KOPT-K1 (cell line): Measurements from ENCODE around the gene NPHP4.

Experiments
- H3K27ac ChIP-seq: fragments of 200-600 bp; sonication (generic); 2 replicates; pipeline ENCODE4 v1.5.1; 2016; ENCODE audit warnings: antibody characterized with exemption, mild to moderate bottlenecking, low read depth, low read length; ENCODE audit not compliant: poor library complexity, severe bottlenecking
- H3K36me3 ChIP-seq: fragments of 200-600 bp; sonication (generic); 2 replicates; pipeline ENCODE4 v1.5.1; 2017; ENCODE audit warnings: antibody characterized with exemption, mild to moderate bottlenecking, low read length, moderate library complexity; ENCODE audit not compliant: insufficient read depth
- H3K9me3 ChIP-seq: fragments of 200-600 bp; sonication (generic); 2 replicates; pipeline ENCODE4 v1.5.1; 2017; ENCODE audit warnings: antibody characterized with exemption, low read length, mild to moderate bottlenecking; ENCODE audit not compliant: insufficient read depth, poor library complexity, severe bottlenecking

The NPHP4 gene

DNA sequence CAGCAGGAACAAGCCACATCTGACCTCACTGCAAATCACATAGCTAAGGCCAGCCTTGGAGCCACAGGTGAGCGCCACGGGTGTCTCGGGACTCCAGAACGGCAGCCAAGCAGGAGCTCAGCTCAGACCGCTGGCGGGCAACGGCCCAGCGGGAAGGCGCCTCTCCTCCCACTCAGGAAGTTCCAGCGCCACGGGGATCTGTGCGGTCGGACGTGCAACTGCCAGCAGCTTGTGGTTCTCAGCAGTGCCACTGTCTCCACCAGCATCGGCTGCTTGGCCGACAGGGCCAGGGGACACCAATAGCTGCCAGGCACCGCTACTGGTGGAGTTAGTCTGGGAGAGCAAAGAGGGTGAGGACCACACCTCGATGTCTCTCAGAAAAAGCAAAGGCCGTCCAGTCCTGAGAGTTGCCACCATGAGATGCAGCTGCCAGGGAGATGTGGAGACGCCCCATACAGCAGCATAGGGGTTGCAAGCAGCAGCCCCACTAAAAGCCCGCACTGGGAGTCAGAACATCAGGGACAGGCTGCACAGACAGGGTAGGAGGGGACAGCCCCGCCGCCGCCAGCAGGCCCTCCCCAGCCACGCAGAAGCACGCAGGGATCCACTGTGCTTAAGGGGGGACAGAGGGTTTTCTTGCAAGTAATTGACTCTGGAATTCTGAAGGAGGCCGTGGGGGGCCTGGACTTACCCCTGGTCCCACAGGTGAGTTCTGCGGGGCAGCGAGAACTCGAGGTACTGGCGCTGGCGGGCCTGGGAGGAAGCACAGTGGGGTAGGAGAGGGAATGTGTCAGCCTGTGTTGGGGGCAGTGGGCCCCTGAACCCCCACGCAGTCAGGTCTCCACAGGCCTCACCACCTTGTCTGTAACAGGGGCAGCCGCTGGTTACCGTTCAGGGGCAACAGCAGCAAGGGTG is 83.5 kb downstream of the NPHP4 start:
- Histone ChIP-seq H3K27ac (no peak overlapping the region), H3K36me3 (peaks cover 39% of the 10 kb centered on the region), H3K9me3 (no peaks in the 10 kb centered on the region)

DNA sequence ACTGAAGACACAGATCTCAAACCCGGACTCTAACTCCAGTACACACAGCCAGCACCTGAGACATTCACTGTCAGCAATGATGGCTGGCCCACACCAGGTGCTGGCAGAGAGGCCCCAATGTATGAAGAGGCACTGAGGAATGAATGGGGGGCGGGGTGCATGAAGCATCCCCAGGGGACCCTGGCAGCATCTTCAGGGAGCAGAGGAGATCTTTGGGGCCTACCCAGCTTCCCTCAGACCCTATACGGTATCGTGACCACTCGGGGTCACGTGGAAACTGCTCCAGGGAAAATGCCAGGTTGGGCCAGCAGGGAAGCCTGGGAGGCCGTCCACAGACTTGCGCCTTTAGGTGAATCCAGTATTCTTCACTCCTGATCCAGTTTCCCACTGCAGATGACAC is 84.3 kb downstream of the NPHP4 start:
- no peak overlapping the region for H3K27ac ChIP-seq
- H3K9me3 ChIP-seq, result no peaks in the 10 kb centered on the region
- H3K36me3 ChIP-seq, result peaks cover 45% of the 10 kb centered on the region

DNA sequence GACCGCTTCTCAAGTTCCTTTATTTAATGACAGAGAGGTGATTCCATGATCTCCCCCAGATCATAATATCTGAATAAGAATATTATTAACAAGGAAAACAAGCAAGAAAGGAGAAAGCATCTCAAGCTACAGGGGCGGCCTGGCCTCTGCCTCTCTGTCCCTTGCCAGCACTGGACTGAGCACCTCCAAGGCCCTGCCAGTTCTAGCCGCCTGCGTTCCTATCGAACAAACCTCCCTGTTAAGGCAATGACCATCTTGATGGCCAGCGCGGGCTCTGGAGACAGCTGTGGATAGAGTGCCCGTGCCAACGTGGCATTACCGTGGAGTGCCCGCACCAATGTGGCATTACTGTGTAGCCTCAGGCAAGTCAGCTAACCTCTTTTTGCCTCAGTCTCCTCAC is 84.8 kb downstream of the NPHP4 start:
- Histone ChIP-seq H3K36me3 (peaks cover 45% of the 10 kb centered on the region), H3K27ac (no peak overlapping the region), H3K9me3 (no peaks in the 10 kb centered on the region)

DNA sequence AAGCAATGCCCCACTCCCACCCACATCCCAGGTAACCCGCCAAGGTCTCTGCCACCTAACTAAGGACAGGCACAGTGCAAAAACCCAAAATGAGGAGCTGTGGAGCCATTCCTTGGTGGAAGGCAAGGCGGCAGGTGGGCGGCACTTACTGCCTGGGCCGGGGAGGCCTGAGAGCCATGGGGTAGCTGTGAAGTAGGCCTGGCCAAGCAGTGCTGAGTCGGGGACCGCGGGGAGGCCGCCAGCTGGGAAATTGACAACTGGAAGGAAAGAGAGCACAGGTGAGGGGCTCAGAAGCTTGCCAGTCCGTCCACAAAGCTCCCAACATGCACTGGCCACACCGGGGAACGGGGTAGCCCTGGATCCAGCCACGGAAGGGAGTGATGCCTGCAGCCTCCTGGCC is 85.3 kb downstream of the NPHP4 start:
- H3K27ac ChIP-seq, result no peak overlapping the region
- peaks cover 49% of the 10 kb centered on the region for H3K36me3 ChIP-seq
- H3K9me3 ChIP-seq, result no peaks in the 10 kb centered on the region

DNA sequence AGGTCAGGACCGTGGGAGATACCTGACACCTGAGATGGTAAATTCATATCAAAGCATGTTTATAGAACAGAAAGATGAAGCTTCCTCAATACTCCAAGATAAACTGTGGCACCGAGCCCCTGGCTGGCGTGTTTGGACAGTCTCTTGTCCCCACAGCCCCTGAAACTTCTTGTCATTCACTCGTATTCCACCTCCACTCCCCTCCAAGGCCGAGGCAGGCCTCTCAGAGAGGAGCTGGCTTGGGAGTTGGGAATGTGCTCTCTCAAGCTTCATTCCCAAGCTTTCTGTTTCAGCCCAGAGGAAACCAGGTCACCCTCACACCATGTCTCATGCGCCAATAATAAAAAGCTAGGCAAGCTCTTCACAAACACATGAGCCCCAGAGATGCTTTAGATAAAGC is 86.1 kb downstream of the NPHP4 start:
- Histone ChIP-seq H3K36me3 (peaks cover 57% of the 10 kb centered on the region), H3K27ac (no peak overlapping the region), H3K9me3 (no peaks in the 10 kb centered on the region)

DNA sequence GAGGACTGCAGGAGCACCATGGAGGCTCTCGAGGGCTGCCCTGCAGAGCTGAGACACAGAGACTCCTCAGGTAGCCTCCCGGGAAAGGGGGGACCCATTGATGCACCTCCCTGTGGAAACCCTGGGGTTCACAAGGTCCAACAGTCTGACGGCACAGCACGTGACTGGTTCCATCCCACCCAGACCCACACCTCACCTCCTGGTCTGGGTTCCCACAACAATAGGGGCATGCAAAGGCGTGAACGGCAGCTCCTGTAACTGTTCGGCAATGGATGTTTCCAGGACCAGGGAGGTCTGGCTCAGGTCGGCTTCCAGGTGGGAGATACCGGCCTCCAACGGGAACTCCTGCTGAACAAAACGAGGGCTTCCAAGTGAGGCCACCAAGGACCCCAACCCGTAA is 86.8 kb downstream of the NPHP4 start:
- Histone ChIP-seq H3K9me3 (no peaks in the 10 kb centered on the region), H3K36me3 (peaks cover 58% of the 10 kb centered on the region), H3K27ac (no peak overlapping the region)

DNA sequence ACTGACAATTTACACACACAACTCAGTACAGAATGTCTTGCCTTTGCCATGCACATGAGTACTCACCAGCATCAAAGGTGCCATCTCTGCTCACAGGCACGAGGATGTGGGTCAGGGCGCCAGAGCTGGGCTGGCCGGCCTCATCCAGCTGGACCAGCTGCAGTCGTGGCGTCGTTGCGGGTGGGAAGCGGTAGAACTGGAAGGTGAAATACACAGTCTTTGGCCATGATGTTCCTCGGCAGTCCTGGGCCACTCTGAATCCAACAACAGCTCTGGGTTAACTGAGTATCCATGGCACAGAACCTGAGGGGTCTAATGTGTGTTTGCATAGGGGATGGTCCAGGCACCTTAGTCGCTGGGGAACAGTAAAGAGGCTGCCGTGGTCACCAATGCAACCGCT is 87.7 kb downstream of the NPHP4 start:
- Histone ChIP-seq H3K36me3 (peaks cover 66% of the 10 kb centered on the region), H3K9me3 (no peaks in the 10 kb centered on the region), H3K27ac (no peak overlapping the region)

DNA sequence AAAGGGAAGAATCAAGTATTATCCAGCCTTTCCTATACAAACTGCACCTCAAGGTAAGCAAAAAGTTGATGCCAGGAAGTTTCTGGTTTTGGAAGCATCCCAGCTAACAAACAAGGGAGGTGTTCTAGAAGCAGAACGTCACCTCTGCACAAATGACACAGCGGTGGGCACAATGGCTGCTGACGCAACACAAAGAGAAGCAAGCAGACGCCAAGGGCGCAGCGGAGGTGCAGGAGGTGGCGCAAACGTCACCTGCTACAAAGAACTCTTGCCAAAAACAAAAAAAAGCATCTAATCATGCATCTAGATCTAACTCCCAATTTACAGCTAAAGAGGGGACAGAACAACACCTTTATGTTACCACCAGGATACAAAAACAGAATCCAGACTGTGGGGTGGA is 88.5 kb downstream of the NPHP4 start:
- H3K36me3 ChIP-seq, result peaks cover 68% of the 10 kb centered on the region
- H3K9me3 ChIP-seq, result no peaks in the 10 kb centered on the region
- H3K27ac ChIP-seq, result no peak overlapping the region

DNA sequence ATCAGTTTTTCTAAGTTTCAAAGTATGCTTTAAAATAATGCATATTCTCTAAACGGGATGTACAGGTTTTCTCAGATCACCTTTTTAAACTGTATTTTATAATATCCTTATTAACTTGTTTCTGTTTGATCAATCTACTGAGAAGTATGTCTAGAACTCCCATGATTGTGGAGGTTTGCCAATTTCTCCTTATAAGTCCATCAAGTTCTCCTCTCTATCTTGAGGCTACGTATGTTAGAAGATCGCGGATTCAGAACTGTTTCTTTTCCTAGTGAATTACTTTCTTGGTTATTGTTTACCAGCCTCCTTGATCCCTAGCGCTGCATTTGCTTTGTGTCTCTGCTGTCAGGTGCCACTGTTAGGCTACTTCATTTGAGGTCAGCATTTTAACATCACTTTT is 89.2 kb downstream of the NPHP4 start:
- Histone ChIP-seq H3K36me3 (peaks cover 73% of the 10 kb centered on the region), H3K9me3 (no peaks in the 10 kb centered on the region), H3K27ac (no peak overlapping the region)

DNA sequence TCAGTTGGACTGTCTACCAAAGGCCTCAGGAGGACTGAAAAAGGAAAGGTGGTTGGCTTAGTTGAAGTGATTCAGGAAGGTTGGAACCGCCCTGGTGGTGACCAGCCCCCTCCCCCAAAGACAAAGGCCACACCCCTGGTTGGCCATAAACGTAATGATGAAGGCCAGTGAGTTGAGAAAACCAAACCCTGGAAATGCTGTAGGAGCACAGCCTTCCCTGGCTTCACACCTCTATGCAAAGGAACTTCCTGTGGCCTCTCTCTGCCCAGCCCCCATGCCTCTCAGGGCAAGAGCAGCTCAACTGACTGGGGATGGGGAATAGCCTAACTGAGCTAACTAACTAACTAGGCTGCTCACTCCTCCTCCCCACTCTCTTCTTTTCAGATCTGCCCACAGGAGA is 90.4 kb downstream of the NPHP4 start:
- peaks cover 76% of the 10 kb centered on the region for H3K36me3 ChIP-seq
- H3K9me3 ChIP-seq, result no peaks in the 10 kb centered on the region
- H3K27ac ChIP-seq, result no peak overlapping the region

DNA sequence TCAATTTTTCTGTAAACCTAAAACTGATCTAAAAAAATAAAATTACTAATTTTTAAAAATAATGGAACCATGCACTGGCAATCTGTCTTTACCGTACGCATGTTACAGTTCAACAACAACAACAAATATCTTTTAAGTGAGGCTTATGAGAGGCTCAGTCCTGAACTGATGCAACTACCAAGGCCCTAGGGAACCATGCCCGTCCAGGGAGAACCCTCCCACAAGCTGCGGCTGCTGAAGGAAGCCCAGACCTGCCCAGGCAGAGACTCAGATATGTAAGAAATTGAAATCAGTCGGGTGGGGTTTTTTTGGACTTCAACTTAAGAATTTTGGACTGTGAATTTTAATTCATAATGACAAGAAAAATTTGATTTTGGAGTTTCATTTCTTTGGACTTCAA is 91.1 kb downstream of the NPHP4 start:
- H3K36me3 ChIP-seq, result peaks cover 72% of the 10 kb centered on the region
- no peaks in the 10 kb centered on the region for H3K9me3 ChIP-seq
- H3K27ac ChIP-seq, result no peak overlapping the region

DNA sequence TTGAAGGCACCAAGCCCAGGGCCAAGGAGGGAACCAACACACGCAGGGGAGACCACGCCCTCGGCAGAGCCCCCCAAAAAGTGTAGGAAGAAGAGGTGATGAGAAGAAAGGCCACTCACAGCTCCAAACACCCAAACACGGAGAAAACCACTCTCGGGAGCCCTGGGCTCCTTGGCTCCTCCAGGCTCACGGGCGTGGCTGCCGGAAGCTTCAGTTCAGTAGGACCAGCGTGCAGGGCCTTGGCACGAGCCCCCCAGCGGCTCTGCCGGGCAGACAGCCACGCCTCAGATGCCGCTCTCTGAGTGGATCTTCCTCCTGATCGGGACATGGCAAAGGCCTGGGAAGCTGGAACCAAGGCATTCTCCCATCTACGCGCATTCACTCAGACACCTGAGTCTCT is 94.0 kb downstream of the NPHP4 start:
- Histone ChIP-seq H3K27ac (no peak overlapping the region), H3K36me3 (peaks cover 49% of the 10 kb centered on the region), H3K9me3 (no peaks in the 10 kb centered on the region)

DNA sequence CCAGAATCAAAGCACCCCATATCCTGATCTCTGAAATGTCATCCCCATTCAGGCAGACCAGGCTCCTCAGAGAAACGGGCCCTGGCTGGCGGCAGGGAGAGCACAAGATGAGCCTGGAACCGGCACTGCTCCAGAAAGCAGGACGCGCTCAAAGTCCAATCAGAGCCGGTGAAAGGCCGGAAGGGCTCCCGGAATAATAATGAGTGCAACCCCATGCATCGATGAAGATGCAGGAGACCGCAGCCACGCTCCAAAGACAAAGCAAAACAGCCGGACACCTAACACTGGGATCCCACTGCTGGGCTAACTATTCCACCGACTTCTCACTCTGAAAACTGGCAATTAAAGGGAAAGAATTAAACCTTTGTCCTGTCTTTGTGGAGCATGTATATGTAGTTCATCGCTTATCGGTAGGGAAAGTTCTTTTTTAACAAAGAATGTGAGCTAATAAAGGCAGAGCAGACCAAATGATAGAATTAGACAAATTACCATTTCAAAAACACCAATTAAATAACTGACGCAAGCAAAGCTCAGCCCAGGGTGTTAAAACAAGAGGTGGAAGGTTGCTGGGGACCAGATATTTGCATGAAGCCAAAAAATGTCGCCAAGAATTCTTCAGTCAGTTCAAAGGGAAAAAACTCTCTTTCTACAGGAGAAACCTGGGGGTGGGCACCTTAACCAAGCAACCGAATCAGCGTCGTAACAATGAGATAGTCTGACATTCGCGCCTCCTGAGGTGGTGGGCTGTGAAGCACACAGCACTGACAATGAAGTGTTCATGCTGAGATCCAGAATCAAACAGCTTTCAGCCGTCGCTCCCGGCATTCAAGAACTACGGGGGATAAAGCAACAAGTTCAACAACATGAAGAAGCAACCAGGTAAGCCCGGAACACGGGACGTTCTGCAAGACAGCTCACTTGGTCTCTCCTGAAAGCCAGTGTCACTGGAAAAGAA is 95.2 kb downstream of the NPHP4 start:
- H3K27ac ChIP-seq, result no peak overlapping the region
- no peaks in the 10 kb centered on the region for H3K9me3 ChIP-seq
- peaks cover 44% of the 10 kb centered on the region for H3K36me3 ChIP-seq

DNA sequence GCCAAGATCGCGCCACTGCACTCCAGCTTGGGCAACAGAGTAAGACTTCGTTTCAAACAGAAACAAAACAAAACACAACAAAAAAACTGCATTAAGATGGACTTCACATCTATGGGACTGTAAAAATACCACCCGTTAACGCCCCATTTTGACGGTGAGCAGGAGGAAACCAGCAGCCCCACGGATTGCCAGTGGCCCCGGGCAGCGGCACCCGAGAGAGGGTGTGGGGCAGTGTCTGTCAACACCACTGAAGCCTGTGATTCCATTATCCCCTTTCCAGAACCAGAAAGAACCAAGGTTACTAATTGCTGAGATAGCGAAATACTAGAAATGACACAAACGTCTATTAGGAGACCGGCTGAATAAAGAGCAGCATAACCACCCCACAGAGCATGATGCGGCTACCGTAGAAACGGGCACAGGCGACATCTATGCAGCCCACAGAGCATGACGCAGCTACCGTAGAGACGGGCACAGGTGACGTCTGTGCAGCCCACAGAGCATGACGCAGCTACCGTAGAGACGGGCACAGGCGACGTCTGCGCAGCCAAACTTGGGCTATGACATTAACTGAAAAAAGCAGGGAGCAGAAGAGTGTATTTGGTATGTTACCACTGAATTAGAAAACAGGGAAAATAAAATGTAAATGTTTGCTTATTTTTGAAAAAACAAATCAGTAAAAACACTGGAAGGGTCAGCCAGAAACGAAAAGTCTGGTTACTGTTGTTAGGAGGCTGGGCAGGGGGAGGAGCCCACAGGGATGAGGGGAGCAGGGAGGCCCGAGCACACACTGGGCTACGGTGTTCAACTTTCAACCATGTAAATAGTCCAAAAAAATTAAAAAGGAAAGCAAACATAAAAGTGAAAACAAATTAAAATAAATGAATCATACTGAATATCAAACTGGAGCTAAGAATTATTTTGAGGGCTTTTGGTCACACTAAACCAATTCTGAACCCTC is 96.5 kb downstream of the NPHP4 start:
- Histone ChIP-seq H3K36me3 (peaks cover 35% of the 10 kb centered on the region), H3K27ac (no peak overlapping the region), H3K9me3 (no peaks in the 10 kb centered on the region)
